Measurements from ENCODE around the gene ST6GALNAC2.
"Not testable (repeated sequence)": the region's sequence is repeated elsewhere in the genome, so short reads cannot be mapped to it uniquely, and the experiment has no call there.

Gene ST6GALNAC2

DNA sequence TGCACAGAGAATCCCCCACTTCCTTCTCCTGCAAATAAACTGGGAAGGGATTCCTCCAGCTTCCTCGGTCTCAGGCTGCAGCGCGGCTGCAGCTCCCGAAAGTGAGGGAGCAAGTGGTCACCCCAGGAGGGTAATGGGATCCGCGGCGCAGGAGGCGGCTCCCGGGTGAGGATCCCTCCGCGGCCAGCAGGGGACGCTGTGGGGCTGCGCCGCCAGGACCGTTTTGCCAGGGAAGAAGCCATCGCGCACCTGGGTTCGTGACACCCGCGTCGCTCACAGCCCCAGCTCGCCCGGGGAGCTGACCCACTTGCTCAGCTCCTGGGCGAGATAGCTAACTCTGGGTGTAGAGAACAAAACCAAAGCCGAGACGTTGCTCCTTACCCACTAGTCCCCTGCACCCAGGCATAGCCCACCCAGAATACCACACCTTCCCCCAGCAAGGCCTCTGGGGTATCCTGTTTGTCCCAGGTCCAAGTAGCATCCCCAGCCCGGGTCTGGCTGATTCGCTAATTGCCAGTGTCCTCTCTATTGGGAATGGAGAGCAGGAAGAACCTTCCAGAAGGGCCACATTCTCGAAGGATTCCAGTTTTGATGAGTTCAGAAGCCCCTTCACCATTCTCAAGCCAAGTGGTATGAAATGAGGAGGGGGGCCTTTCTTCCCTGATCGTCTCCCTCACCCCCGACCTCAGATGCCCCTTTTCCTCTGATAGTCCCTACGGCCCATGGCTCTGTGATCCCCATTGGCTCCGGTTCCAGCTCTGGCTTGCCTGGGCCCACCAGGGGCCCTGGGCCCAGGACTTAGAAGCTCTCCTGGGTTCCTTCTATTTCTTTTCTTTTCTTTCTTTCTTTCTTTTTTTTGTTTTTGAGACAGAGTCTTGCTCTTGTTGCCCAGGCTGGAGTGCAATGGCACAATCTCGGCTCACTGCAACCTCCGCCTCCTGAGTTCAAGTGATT, 62.3 kb downstream of the ST6GALNAC2 start:
- H3K4me3 ChIP-seq (ENCODE audit: low read depth, low read length): no peak overlapping the region
- TF ChIP-seq, protein P1, sequence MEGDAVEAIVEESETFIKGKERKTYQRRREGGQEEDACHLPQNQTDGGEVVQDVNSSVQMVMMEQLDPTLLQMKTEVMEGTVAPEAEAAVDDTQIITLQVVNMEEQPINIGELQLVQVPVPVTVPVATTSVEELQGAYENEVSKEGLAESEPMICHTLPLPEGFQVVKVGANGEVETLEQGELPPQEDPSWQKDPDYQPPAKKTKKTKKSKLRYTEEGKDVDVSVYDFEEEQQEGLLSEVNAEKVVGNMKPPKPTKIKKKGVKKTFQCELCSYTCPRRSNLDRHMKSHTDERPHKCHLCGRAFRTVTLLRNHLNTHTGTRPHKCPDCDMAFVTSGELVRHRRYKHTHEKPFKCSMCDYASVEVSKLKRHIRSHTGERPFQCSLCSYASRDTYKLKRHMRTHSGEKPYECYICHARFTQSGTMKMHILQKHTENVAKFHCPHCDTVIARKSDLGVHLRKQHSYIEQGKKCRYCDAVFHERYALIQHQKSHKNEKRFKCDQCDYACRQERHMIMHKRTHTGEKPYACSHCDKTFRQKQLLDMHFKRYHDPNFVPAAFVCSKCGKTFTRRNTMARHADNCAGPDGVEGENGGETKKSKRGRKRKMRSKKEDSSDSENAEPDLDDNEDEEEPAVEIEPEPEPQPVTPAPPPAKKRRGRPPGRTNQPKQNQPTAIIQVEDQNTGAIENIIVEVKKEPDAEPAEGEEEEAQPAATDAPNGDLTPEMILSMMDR (IDR thresholded peaks at IDR 0.05; ENCODE audit: borderline replicate concordance, insufficient read depth, low read depth, low read length): peak; percentile 100

DNA sequence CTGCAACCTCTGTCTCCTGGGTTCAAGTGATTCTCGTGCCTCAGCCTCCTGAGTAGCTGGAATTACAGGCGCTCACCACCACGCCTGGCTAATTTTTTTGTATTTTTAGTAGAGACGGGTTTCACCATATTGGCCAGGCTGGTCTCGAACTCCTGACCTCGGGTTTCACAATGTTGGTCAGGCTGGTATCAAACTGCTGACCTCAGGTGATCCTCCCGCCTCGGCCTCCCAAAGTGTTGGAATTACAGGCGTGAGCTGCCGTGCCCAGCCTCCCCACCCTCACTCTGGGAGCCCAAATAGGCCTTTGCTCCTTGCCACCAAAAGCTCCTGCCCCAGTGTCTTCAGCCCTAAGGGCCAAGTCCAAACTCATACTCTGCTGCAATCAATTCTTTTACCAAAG, 64.0 kb downstream of the ST6GALNAC2 start:
- not testable (repeated sequence) for H3K4me3 ChIP-seq (ENCODE audit: low read depth, low read length)

DNA sequence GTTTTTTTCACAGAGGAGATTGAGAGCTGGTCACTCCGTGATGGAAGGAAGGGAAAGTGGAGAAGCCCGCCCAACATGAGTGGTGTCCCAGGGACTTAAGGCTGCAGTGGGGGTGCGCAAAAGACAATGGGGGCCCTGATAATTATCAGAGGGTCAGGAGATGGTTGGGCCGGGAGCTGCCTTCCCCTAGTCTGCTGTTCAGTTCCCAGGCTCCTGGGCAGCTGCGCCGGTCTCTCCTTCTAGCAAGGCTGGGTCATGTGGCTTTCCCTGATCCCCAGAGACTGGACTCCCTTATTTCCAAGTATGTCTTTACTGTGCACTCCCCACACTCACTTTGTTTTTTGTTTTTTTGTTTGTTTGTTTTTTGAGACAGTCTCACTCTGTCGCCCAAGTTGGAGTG, 64.4 kb downstream of the ST6GALNAC2 start:
- TF ChIP-seq, protein P1 (IDR thresholded peaks at IDR 0.05; ENCODE audit: borderline replicate concordance, insufficient read depth, low read depth, low read length): no peak

DNA sequence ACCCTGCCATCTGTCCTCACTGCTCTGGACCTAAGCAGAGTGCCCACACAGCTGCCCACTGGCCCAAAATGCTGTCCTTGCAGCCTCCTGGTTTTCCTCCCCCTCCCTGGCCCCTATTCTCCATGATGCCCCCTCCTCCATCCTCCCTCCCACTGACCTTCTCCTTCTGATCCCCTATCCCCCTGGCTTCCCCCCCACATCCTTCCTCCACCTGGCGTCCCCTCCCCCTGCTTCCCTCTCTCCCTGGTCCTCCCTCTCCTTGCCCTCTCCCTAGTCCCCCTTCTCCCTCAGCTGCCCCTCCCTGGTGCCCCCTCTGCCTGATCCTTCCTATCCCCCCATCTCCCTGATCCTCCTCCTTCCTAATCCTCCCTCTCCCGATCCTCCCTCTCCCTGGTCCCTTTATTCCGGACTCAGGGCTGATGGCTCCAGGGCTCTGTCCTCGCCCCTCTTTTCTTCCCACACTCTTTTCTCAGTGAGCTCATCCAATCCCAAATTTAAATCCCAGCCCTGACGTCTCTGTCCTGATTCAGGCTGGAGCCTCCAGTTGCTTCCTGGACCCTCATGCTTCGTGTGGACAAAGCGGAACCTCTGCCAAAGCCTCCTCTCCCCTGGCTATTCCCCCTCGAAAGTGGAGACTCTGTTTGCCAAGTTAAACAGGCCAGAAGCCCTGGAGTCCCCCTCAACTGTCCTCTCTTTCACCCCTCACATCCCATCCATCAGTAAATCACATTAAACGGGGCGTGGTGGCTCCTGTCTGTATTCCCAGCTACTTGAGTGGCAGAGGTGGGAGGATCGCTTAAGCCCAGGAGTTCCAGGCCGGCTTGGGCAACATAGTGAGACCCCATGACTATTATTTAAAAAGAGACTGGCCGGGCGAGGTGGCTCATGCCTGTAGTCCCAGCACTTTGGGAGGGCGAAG, 66.4 kb downstream of the ST6GALNAC2 start:
- no peak overlapping the region for H3K4me3 ChIP-seq (ENCODE audit: low read depth, low read length)
- TF ChIP-seq, protein P1 (IDR thresholded peaks at IDR 0.05; ENCODE audit: borderline replicate concordance, insufficient read depth, low read depth, low read length): no peak

More for the DNA sequence above, 64.4 kb downstream of the ST6GALNAC2 start:
- no peak overlapping the region for H3K4me3 ChIP-seq (ENCODE audit: low read depth, low read length)

DNA sequence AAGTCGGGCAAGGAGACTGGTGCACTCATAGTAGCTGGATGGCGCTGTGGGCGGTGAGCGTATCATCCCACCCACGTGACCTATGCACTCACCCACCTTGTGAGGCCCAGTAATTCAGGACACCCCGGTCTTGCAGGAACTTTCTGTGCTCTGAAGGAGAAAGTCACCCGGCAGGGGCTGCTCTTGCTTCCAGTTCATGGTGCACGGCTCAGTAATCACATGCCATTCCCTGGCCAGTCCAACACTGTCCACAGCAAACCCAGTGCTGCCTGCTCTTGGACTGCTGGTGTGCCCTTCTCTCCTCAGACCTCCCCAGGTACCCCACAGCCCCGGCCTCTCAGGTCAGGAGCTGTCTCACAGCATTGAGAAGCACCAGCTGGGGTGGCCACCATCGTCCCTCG, 68.0 kb downstream of the ST6GALNAC2 start:
- no peak overlapping the region for H3K4me3 ChIP-seq (ENCODE audit: low read depth, low read length)
- TF ChIP-seq, protein P1 (IDR thresholded peaks at IDR 0.05; ENCODE audit: borderline replicate concordance, insufficient read depth, low read depth, low read length): no peak
